HepG2 (cell line): ENCODE measurements around the gene SLC16A3. TPM values are rescaled to one million over a fixed set of nuclear protein-coding genes. Genes with fewer than 3 reads are reported as not detected.

ENCODE experiments used
- BCL6 ChIP-seq: IDR thresholded peaks from 2 replicates; pipeline ENCODE4 v1.6.1; 2016; ENCODE audit warnings: missing genetic modification reagents, missing compliant biosample characterization
- DR1 ChIP-seq: sonication (generic); formaldehyde crosslinking; IDR thresholded peaks from 2 replicates; pipeline ENCODE4 v1.8.0; 2021; ENCODE audit warnings: mild to moderate bottlenecking, missing genetic modification reagents, inconsistent platforms
- GTF3A ChIP-seq: sonication (generic); formaldehyde crosslinking; conservative IDR thresholded peaks from 2 replicates; pipeline ENCODE4 v1.4.0; 2020; ENCODE audit warnings: mild to moderate bottlenecking, missing genetic modification reagents
- HDAC2 ChIP-seq: sonication (generic); formaldehyde crosslinking; IDR thresholded peaks from 2 replicates; pipeline ENCODE4 v1.4.0; 2020; ENCODE audit warnings: missing genetic modification reagents
- KDM3A ChIP-seq: IDR thresholded peaks from 2 replicates; pipeline ENCODE4 v1.6.1; 2018; ENCODE audit warnings: low read depth, missing compliant biosample characterization
- MAFK ChIP-seq, 2 experiments: IDR thresholded peaks in 1 of 2; conservative IDR thresholded peaks in 1 of 2; 2 replicates each; pipeline ENCODE4 v1.6.1; 2011; ENCODE audit warnings: improper control_type of control experiment in 2 of 2, low read length in 2 of 2
- MEF2D ChIP-seq: sonication (generic); formaldehyde crosslinking; IDR thresholded peaks from 2 replicates; pipeline ENCODE4 v1.5.1; 2020; ENCODE audit warnings: mild to moderate bottlenecking, missing genetic modification reagents
- MZF1 ChIP-seq: sonication (generic); formaldehyde crosslinking; IDR thresholded peaks from 2 replicates; pipeline ENCODE4 v1.8.1; 2023; ENCODE audit warnings: mild to moderate bottlenecking, missing genetic modification reagents, borderline replicate concordance
- NBN ChIP-seq: fragments of 450-650 bp; conservative IDR thresholded peaks from 2 replicates; pipeline ENCODE4 v1.6.1; 2017
- NCOA5 ChIP-seq: sonication (generic); formaldehyde crosslinking; IDR thresholded peaks from 2 replicates; pipeline ENCODE4 v1.4.0; 2020; ENCODE audit warnings: missing genetic modification reagents
- PAF1 ChIP-seq: IDR thresholded peaks from 2 replicates; pipeline ENCODE4 v1.6.1; 2016; ENCODE audit warnings: missing genetic modification reagents, missing compliant biosample characterization
- PTBP1 ChIP-seq: fragments of 200-400 bp; formaldehyde crosslinking; IDR thresholded peaks from 2 replicates; pipeline ENCODE4 v1.6.1; 2018; ENCODE audit warnings: low read length, low read depth; ENCODE audit not compliant: poor library complexity, severe bottlenecking
- SIN3A ChIP-seq: IDR thresholded peaks from 2 replicates; pipeline ENCODE4 v1.6.1; 2011; ENCODE audit warnings: low read depth, mild to moderate bottlenecking, control low read depth, low read length, borderline replicate concordance
- SMARCC2 ChIP-seq: fragments of 450-650 bp; IDR thresholded peaks from 2 replicates; pipeline ENCODE4 v1.6.1; 2017; ENCODE audit warnings: antibody characterized with exemption, mild to moderate bottlenecking
- SNAPC2 ChIP-seq: sonication (generic); formaldehyde crosslinking; IDR thresholded peaks from 2 replicates; pipeline ENCODE4 v1.8.1; 2022; ENCODE audit warnings: mild to moderate bottlenecking, missing genetic modification reagents
- STAT5B ChIP-seq: sonication (generic); formaldehyde crosslinking; IDR thresholded peaks from 2 replicates; pipeline ENCODE4 v1.4.0; 2020; ENCODE audit warnings: missing genetic modification reagents
- TSC22D2 ChIP-seq: sonication (generic); formaldehyde crosslinking; IDR thresholded peaks from 2 replicates; pipeline ENCODE4 v1.5.1; 2020; ENCODE audit warnings: missing genetic modification reagents, mild to moderate bottlenecking, borderline replicate concordance
- U2AF2 ChIP-seq: fragments of 200-400 bp; formaldehyde crosslinking; IDR thresholded peaks from 2 replicates; pipeline ENCODE4 v1.6.1; 2017; ENCODE audit warnings: low read depth, mild to moderate bottlenecking, low read length
- ZFP62 ChIP-seq: sonication (generic); formaldehyde crosslinking; IDR thresholded peaks from 2 replicates; pipeline ENCODE4 v1.4.0; 2020; ENCODE audit warnings: missing genetic modification reagents
- ZGPAT ChIP-seq: IDR thresholded peaks from 2 replicates; pipeline ENCODE4 v1.6.1; 2016; ENCODE audit warnings: mild to moderate bottlenecking
- ZNF10 ChIP-seq: sonication (generic); formaldehyde crosslinking; IDR thresholded peaks from 2 replicates; pipeline ENCODE4 v1.4.0; 2020; ENCODE audit warnings: mild to moderate bottlenecking, low read depth, missing genetic modification reagents, borderline replicate concordance
- ZNF510 ChIP-seq: sonication (generic); formaldehyde crosslinking; IDR thresholded peaks from 2 replicates; pipeline ENCODE4 v1.4.0; 2020; ENCODE audit warnings: low read depth, mild to moderate bottlenecking, missing genetic modification reagents
- ZNF563 ChIP-seq: sonication (generic); formaldehyde crosslinking; IDR thresholded peaks from 2 replicates; pipeline ENCODE4 v1.8.0; 2022; ENCODE audit warnings: mild to moderate bottlenecking, moderate library complexity, missing genetic modification reagents
- ZNF569 ChIP-seq: sonication (generic); formaldehyde crosslinking; IDR thresholded peaks from 2 replicates; pipeline ENCODE4 v1.5.0; 2020; ENCODE audit warnings: mild to moderate bottlenecking, missing genetic modification reagents, moderate library complexity, borderline replicate concordance
- ZNF572 ChIP-seq: sonication (generic); formaldehyde crosslinking; IDR thresholded peaks from 2 replicates; pipeline ENCODE4 v1.5.1; 2020; ENCODE audit warnings: mild to moderate bottlenecking, missing genetic modification reagents
- ZNF691 ChIP-seq: sonication (generic); formaldehyde crosslinking; IDR thresholded peaks from 2 replicates; pipeline ENCODE4 v1.4.0; 2020; ENCODE audit warnings: missing genetic modification reagents, low read depth, mild to moderate bottlenecking, borderline replicate concordance
- ZNF737 ChIP-seq: sonication (generic); formaldehyde crosslinking; IDR thresholded peaks from 2 replicates; pipeline ENCODE4 v1.5.0; 2020; ENCODE audit warnings: missing genetic modification reagents, mild to moderate bottlenecking, borderline replicate concordance
- polyA plus RNA-seq, 8 experiments: library from polyadenylated mRNA; depleted of rRNA in 3 of 8; stranded (reverse) in 7 of 8; unstranded in 1 of 8; fragments of >200 nt; fragmentation: Illumina TruSeq in 4 of 8; extraction: Trizol in 4 of 8; gene quantifications; 2 replicates each; pipeline versions ENCODE4 v1.2.1 to v1.2.3, GENCODE V29; 2011 to 2016; ENCODE audit warnings: low read depth in 4 of 8, missing spikeins in 1 of 8, mixed read lengths in 1 of 8; ENCODE audit not compliant: insufficient read depth in 1 of 8
- total RNA-seq, 5 experiments: library from RNA; depleted of rRNA; stranded (reverse); fragments of >200 nt; fragmentation: Illumina TruSeq; extraction: Trizol; gene quantifications; 2 replicates each; pipeline ENCODE4 v1.2.3, GENCODE V29; 2016; ENCODE audit warnings: low read depth in 1 of 5
- TF ChIP-seq, protein P1 (sequence below): sonication (generic); formaldehyde crosslinking; IDR thresholded peaks from 2 replicates; pipeline ENCODE4 v1.8.0; 2022; ENCODE audit warnings: missing genetic modification reagents, mild to moderate bottlenecking, moderate library complexity, borderline replicate concordance

The SLC16A3 gene
- total and polyA plus RNA-seq, 2 of the 13 experiments (the other 11 are each of a cell fraction or from before 2014, with no cell fraction given): 242 to 349 TPM

GRCh38 chr17:82239926-82240505 is 11.2 kb downstream of the SLC16A3 start (continued):
- TF ChIP-seq, protein P1, sequence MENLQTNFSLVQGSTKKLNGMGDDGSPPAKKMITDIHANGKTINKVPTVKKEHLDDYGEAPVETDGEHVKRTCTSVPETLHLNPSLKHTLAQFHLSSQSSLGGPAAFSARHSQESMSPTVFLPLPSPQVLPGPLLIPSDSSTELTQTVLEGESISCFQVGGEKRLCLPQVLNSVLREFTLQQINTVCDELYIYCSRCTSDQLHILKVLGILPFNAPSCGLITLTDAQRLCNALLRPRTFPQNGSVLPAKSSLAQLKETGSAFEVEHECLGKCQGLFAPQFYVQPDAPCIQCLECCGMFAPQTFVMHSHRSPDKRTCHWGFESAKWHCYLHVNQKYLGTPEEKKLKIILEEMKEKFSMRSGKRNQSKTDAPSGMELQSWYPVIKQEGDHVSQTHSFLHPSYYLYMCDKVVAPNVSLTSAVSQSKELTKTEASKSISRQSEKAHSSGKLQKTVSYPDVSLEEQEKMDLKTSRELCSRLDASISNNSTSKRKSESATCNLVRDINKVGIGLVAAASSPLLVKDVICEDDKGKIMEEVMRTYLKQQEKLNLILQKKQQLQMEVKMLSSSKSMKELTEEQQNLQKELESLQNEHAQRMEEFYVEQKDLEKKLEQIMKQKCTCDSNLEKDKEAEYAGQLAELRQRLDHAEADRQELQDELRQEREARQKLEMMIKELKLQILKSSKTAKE (CRISPR knock-in tag): 0 out of 2 replicates have a peak, but pooled peaks have one; percentile 68
- peak; percentile 65; the same call in 1 of the 2 replicates for TF ChIP-seq MEF2D (CRISPR knock-in tag)
- TF ChIP-seq GTF3A (CRISPR knock-in tag): no peak; the same call in 1 of the 2 replicates
- no peak for TF ChIP-seq TSC22D2 (CRISPR knock-in tag)
- no peak for TF ChIP-seq SMARCC2
- TF ChIP-seq MZF1 (CRISPR knock-in tag): peak; percentile 78; the same call in 1 of the 2 replicates
- TF ChIP-seq DR1 (CRISPR knock-in tag): no peak
- TF ChIP-seq MAFK (conservative IDR thresholded peaks at IDR 0.05 in 1 of 2, IDR thresholded peaks at IDR 0.05 in 1 of 2; ENCODE audit: low read length in 2 of 2): no peak
- TF ChIP-seq ZNF510 (CRISPR knock-in tag): 0 out of 2 replicates have a peak, but pooled peaks have one; percentile 25
- TF ChIP-seq STAT5B (CRISPR knock-in tag): 0 out of 2 replicates have a peak, but pooled peaks have one; percentile 13
- TF ChIP-seq ZNF737 (CRISPR knock-in tag): no peak
- TF ChIP-seq ZNF10: 0 out of 2 replicates have a peak, but pooled peaks have one; percentile 47
- no peak for TF ChIP-seq NCOA5 (CRISPR knock-in tag)
- peak; percentile 79 for TF ChIP-seq PTBP1
- peak; percentile 40 for TF ChIP-seq HDAC2 (CRISPR knock-in tag)
- TF ChIP-seq ZNF572: peak; percentile 36
- TF ChIP-seq ZNF691 (CRISPR knock-in tag): peak; percentile 14; the same call in 1 of the 2 replicates
- peak; percentile 39 for TF ChIP-seq KDM3A (CRISPR knock-in tag)
- peak; percentile 58 for TF ChIP-seq BCL6
- peak; percentile 98; the same call in 1 of the 2 replicates for TF ChIP-seq ZNF569 (CRISPR knock-in tag)
- TF ChIP-seq SNAPC2 (CRISPR knock-in tag): no peak; the same call in 1 of the 2 replicates
- TF ChIP-seq PAF1 (CRISPR knock-in tag): peak; percentile 38; the same call in 1 of the 2 replicates
- peak; percentile 52; the same call in 1 of the 2 replicates for TF ChIP-seq SIN3A
- TF ChIP-seq ZNF563 (CRISPR knock-in tag): no peak
- TF ChIP-seq ZGPAT (CRISPR knock-in tag): peak; percentile 75
- no peak for TF ChIP-seq ZFP62
- no peak for TF ChIP-seq NBN
- TF ChIP-seq U2AF2: 0 out of 2 replicates have a peak, but pooled peaks have one; percentile 18
